GM23338 (cell line): Measurements from ENCODE around the gene TMEM169. TPM values are rescaled to one million over a fixed set of nuclear protein-coding genes. Genes with fewer than 3 reads are reported as not detected.

Experiments used
- ATAC-seq: fragments of 200-7000 bp; cut with Tn5 transposase; 3 replicates; pipeline ENCODE4 v1.9.1; 2020
- DNase-seq: peaks from one replicate; pipeline ENCODE4 v3.0.0-alpha.2; 2015; ENCODE audit warnings: low spot score
- H2AFZ ChIP-seq: fragments of 200-600 bp; sonication (generic); 2 replicates; pipeline ENCODE4 v1.8.0; 2016; ENCODE audit warnings: antibody characterized with exemption, mild to moderate bottlenecking, moderate library complexity
- H3F3A ChIP-seq: fragments of 200-600 bp; sonication (generic); replicated peaks from 2 replicates; pipeline ENCODE4 v1.8.0; 2017; ENCODE audit warnings: antibody characterized with exemption, mixed run types, low read depth
- H3K27ac ChIP-seq: fragments of 200-600 bp; sonication (generic); 2 replicates; pipeline ENCODE4 v1.6.1; 2016; ENCODE audit warnings: low read depth
- H3K27me3 ChIP-seq: fragments of 200-600 bp; sonication (generic); 2 replicates; pipeline ENCODE4 v1.8.0; 2016; ENCODE audit warnings: mild to moderate bottlenecking, mixed run types, moderate library complexity; ENCODE audit not compliant: insufficient read depth
- H3K36me3 ChIP-seq: fragments of 200-600 bp; sonication (generic); 2 replicates; pipeline ENCODE4 v1.8.0; 2016; ENCODE audit warnings: mild to moderate bottlenecking; ENCODE audit not compliant: insufficient read depth
- H3K4me1 ChIP-seq: fragments of 200-600 bp; sonication (generic); 2 replicates; pipeline ENCODE4 v1.8.0; 2016; ENCODE audit warnings: mild to moderate bottlenecking, moderate library complexity; ENCODE audit not compliant: insufficient read depth
- H3K4me2 ChIP-seq: fragments of 200-600 bp; sonication (generic); 2 replicates; pipeline ENCODE4 v1.7.1; 2017; ENCODE audit warnings: mixed run types
- H3K4me3 ChIP-seq: fragments of 200-600 bp; sonication (generic); 2 replicates; pipeline ENCODE4 v1.6.1; 2016; ENCODE audit warnings: mixed run types
- H3K79me2 ChIP-seq: fragments of 200-600 bp; sonication (generic); replicated peaks from 2 replicates; pipeline ENCODE4 v1.8.0; 2017; ENCODE audit warnings: mild to moderate bottlenecking; ENCODE audit not compliant: insufficient read depth
- H3K9me2 ChIP-seq: fragments of 200-600 bp; sonication (generic); 2 replicates; pipeline ENCODE4 v1.8.0; 2017; ENCODE audit not compliant: insufficient read depth
- H4K20me1 ChIP-seq: fragments of 200-600 bp; sonication (generic); replicated peaks from 2 replicates; pipeline ENCODE4 v1.8.0; 2017; ENCODE audit warnings: mild to moderate bottlenecking; ENCODE audit not compliant: insufficient read depth
- H3K27ac Mint-ChIP-seq: 2 replicates; pipeline ENCODE4 v1.8.0; 2020; ENCODE audit warnings: inconsistent platforms, mild to moderate bottlenecking, moderate library complexity, mixed read lengths
- H3K27me3 Mint-ChIP-seq: 3 replicates; pipeline ENCODE4 v1.8.0; 2022; ENCODE audit warnings: low read depth, mild to moderate bottlenecking, moderate library complexity, mixed read lengths, inconsistent platforms; ENCODE audit not compliant: insufficient read depth, poor library complexity
- H3K36me3 Mint-ChIP-seq: 3 replicates; pipeline ENCODE4 v1.8.0; 2021; ENCODE audit warnings: low read depth, mild to moderate bottlenecking, inconsistent platforms, moderate library complexity, mixed read lengths
- H3K4me1 Mint-ChIP-seq: 3 replicates; pipeline ENCODE4 v1.8.0; 2020; ENCODE audit warnings: mild to moderate bottlenecking, inconsistent platforms, mixed read lengths
- H3K4me3 Mint-ChIP-seq: 3 replicates; pipeline ENCODE4 v1.8.0; 2021; ENCODE audit warnings: moderate library complexity, mild to moderate bottlenecking, inconsistent platforms, mixed read lengths
- H3K9me3 Mint-ChIP-seq: 3 replicates; pipeline ENCODE4 v1.8.0; 2020; ENCODE audit warnings: moderate library complexity, mild to moderate bottlenecking, inconsistent platforms, mixed read lengths
- CREB1 ChIP-seq: fragments of 250-450 bp; sonication (Bioruptor Pico); IDR thresholded peaks from 2 replicates; pipeline ENCODE4 v1.5.0; 2020; ENCODE audit warnings: low read depth, mild to moderate bottlenecking, moderate library complexity
- CTCF ChIP-seq, 2 experiments: fragments of 200-600 bp in 1 of 2; sonication (generic) in 1 of 2; conservative IDR thresholded peaks; 2 replicates each; pipeline versions ENCODE4 v1.5.1 to v1.6.1; 2016 to 2017; ENCODE audit warnings: antibody characterized with exemption in 2 of 2, low read depth in 2 of 2, mild to moderate bottlenecking in 2 of 2, moderate library complexity in 1 of 2
- ETS1 ChIP-seq: IDR thresholded peaks from 2 replicates; pipeline ENCODE4 v1.6.1; 2016; ENCODE audit warnings: antibody characterized with exemption
- EZH2 ChIP-seq: fragments of 200-600 bp; sonication (generic); IDR thresholded peaks from one replicate; pipeline ENCODE4 v1.8.0; 2017; ENCODE audit warnings: antibody characterized with exemption, mild to moderate bottlenecking, low read depth; ENCODE audit not compliant: unreplicated experiment
- EZH2phosphoT487 ChIP-seq: fragments of 200-600 bp; sonication (generic); IDR thresholded peaks from one replicate; pipeline ENCODE4 v1.8.1; 2018; ENCODE audit warnings: antibody characterized with exemption; ENCODE audit not compliant: unreplicated experiment
- NANOG ChIP-seq: IDR thresholded peaks from 2 replicates; pipeline ENCODE4 v1.6.1; 2016; ENCODE audit warnings: antibody characterized with exemption, borderline replicate concordance
- POLR2AphosphoS5 ChIP-seq: IDR thresholded peaks from 2 replicates; pipeline ENCODE4 v1.6.1; 2016; ENCODE audit warnings: antibody characterized with exemption, low read depth
- STAT1 ChIP-seq: IDR thresholded peaks from one replicate; pipeline ENCODE4 v1.6.1; 2016; ENCODE audit warnings: antibody characterized with exemption; ENCODE audit not compliant: unreplicated experiment
- ZNF114 ChIP-seq: fragments of 250-450 bp; sonication (Bioruptor Pico); IDR thresholded peaks from 2 replicates; pipeline ENCODE4 v1.5.0; 2020; ENCODE audit warnings: mild to moderate bottlenecking, moderate library complexity
- ZNF331 ChIP-seq: fragments of 250-450 bp; sonication (Bioruptor Pico); IDR thresholded peaks from 2 replicates; pipeline ENCODE4 v1.5.0; 2020; ENCODE audit warnings: low read depth, mild to moderate bottlenecking, moderate library complexity
- ZNF462 ChIP-seq: fragments of 250-450 bp; sonication (Bioruptor Pico); IDR thresholded peaks from 2 replicates; pipeline ENCODE4 v1.5.0; 2020; ENCODE audit warnings: mild to moderate bottlenecking, moderate library complexity
- polyA plus RNA-seq: library from polyadenylated mRNA; unstranded; fragments of >200 nt; fragmentation: Nextera tagmentation; extraction: Ambion mirVana; gene quantifications from 2 replicates; pipeline ENCODE4 v1.2.1, GENCODE V29; 2016
- total RNA-seq: library from RNA; depleted of rRNA; stranded (reverse); fragments of >200 nt; shearing (Covaris generic); gene quantifications from 2 replicates; pipeline ENCODE4 v1.2.3, GENCODE V29; 2014

TMEM169 gene
- total and polyA plus RNA-seq, 2 experiments from 2014 or later = 1.4 to 3.9 TPM

GRCh38 chr2:216092646-216093045 lies 10.9 kb downstream of the TMEM169 start:
- Histone ChIP-seq H3K4me3 (no peak overlapping the region), H3F3A (no peaks in the 10 kb centered on the region; the same call in 1 of the 2 replicates), H3K27me3 (no peaks in the 10 kb centered on the region), H3K79me2 (no peaks in the 10 kb centered on the region), H3K9me2 (0 out of 2 replicates have a peak, but pooled peaks cover 6% of the 10 kb centered on the region), H3K4me2 (no peak overlapping the region), H3K4me1 (no peaks in the 10 kb centered on the region), H2AFZ (no peak overlapping the region), H3K27ac (no peak overlapping the region), H3K36me3 (no peaks in the 10 kb centered on the region), H4K20me1 (no peaks in the 10 kb centered on the region)
- Mint-ChIP-seq H3K9me3 (no peaks in the 10 kb centered on the region), H3K27me3 (no peaks in the 10 kb centered on the region), H3K27ac (no peak overlapping the region), H3K4me3 (no peak overlapping the region), H3K36me3 (no peaks in the 10 kb centered on the region), H3K4me1 (no peaks in the 10 kb centered on the region)
- DNase-seq (no peak), ATAC-seq (no peak)
- no peak for TF ChIP-seq NANOG
- TF ChIP-seq CTCF (conservative IDR thresholded peaks at IDR 0.05; ENCODE audit: low read depth in 2 of 2) = no peak
- TF ChIP-seq EZH2 = no peak
- no peak for TF ChIP-seq ZNF462 (CRISPR knock-in tag)
- no peak for TF ChIP-seq CREB1
- no peak for TF ChIP-seq ETS1
- no peak for TF ChIP-seq POLR2AphosphoS5
- no peak for TF ChIP-seq EZH2phosphoT487
- no peak for TF ChIP-seq ZNF331 (CRISPR knock-in tag)
- no peak for TF ChIP-seq ZNF114
- TF ChIP-seq STAT1 = no peak
